GM20431 (cell line): ENCODE data around the gene VMP1.
"Not testable (repeated sequence)": the region's sequence is repeated elsewhere in the genome, so short reads cannot be mapped to it uniquely, and the experiment has no call there.

ENCODE experiments used
- in situ Hi-C: fragments of 300-500 bp; cut with MseI, MboI; formaldehyde crosslinking; loops from one replicate; pipeline ENCODE4 v1.15.0; 2020; ENCODE audit warnings: low sequenced_read_pairs; ENCODE audit not compliant: unreplicated experiment

Gene VMP1

DNA sequence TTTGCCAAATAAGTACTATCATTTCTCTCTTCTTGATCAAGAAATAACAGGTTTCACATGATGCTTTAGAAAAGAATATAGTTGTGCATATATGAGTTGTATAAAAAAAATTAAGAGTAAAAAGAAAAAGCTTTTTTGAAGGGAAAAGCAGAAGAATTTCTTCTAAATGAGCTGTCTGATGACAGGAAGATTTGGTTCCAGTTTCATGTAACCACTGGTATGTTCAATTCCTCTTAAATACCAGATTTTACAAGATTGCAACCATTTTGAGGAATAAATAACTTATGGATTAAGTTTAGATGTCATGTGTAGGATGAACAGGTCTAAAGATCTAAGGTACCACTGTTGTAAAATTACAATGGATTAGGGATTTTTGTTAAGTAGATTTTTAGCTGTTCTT lies 45.0 kb downstream of the VMP1 start:
- in situ Hi-C loops, result no loop called here

- in situ Hi-C loops, result no loop called here
Observed at GRCh38 chr17:59752922-59753321, 45.5 kb downstream of the VMP1 start.

- in situ Hi-C loops, result no loop called here
Observed at GRCh38 chr17:59753522-59754467, 46.3 kb downstream of the VMP1 start.

DNA sequence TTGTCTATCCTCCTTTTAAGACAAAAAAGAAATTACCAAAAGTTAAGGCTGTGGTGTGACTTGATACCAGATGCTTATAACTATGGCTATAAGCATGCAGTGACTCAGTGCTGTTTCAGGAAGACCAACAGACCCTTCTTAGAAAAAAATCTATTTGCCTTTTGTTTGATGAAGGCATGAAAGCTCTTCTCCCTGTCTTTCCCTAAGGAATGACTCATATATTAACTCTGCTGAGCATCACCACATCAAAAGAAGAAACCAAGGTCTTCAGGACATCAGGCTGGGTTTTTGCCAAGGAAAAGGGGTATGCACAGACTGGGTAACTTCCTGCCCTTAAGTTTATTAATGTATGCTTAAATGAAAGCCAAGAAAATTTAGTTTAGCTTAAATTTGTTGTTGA lies 47.1 kb downstream of the VMP1 start:
- in situ Hi-C loops, result no loop called here

- in situ Hi-C loops, result not testable (repeated sequence)
Observed at GRCh38 chr17:59755069-59755468, 47.6 kb downstream of the VMP1 start.

GRCh38 chr17:59756236-59756818 lies 48.9 kb downstream of the VMP1 start:
- in situ Hi-C loops, result no loop called here

- in situ Hi-C loops, result no loop called here
Observed at GRCh38 chr17:59757043-59757442, 49.6 kb downstream of the VMP1 start.

- in situ Hi-C loops, result no loop called here
Observed at GRCh38 chr17:59757470-59757869, 50.0 kb downstream of the VMP1 start.

DNA sequence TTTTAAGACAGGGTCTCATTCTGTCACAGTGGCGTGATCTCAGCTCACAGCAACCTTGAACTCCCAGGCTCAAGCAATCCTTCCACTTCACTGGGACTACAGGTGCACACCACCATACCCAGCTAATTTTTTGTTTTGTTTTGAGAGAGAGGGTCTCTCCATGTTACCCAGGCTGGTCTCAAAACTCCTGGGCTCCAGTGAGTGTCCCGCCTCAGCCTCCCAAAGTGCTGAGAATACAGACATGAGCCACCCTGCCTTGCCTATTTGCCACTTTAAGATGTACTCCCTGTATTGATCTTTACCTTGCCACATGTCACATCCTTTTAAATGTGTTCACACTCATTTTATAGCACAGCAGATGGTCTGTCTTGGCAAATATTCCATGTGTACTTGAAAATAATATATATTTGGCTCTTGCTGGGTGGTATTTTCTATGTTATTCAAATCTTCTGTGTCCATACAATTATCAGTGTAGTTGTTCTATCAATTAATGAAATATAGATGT lies 50.5 kb downstream of the VMP1 start:
- in situ Hi-C loops, result no loop called here

- in situ Hi-C loops, result not testable (repeated sequence)
Observed at GRCh38 chr17:59758998-59759651, 51.7 kb downstream of the VMP1 start.

DNA sequence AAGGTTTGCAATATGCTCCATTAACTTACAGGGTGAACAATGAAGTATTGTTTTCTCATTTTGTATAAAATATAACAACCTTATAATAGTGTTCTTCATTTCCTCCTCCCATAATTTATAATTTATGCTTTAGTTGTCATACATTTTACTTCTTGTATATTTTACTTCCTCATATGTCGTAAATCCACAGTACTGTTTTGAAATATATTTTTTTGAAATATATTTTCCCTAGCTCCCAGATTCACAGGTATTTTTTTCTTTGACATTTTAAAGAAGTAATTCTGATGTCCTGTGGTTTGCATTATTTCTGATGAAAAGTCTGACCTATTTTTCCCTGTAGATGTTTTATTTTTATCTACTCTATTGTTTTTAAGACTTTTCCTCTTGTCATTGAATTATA lies 52.7 kb downstream of the VMP1 start:
- in situ Hi-C loops, result no loop called here

DNA sequence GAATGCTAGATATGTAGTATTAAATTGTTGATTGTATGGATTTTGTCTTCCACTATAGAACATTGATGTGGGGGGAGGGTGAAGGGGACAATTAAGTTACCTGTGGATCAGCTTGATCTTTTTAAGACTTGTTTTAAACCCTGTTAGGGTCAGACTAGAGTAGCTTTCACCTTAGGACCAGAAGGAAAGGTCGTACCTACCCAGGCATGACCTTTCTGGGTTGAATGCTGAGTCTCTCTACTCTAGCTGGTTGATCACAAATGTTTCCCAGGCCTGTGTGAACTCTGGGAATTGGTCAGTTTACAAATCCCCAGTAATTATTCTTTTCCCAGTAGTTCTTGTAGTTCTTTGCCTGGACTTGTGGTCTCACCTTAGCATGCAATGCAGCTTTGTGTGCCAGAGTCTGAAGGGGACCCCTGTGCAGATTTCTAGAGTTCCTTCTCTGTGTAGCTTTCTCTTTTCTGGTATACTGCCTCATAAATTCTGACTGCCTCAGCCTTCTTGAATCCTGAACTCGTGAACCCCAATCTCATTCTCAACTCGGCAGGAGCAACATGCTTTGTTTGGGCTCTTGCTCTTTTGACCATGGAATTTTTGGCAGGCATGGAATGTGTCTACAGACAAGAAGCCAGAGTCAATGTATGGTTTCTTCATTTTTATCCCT lies 54.1 kb downstream of the VMP1 start:
- in situ Hi-C loops, result no loop called here

DNA sequence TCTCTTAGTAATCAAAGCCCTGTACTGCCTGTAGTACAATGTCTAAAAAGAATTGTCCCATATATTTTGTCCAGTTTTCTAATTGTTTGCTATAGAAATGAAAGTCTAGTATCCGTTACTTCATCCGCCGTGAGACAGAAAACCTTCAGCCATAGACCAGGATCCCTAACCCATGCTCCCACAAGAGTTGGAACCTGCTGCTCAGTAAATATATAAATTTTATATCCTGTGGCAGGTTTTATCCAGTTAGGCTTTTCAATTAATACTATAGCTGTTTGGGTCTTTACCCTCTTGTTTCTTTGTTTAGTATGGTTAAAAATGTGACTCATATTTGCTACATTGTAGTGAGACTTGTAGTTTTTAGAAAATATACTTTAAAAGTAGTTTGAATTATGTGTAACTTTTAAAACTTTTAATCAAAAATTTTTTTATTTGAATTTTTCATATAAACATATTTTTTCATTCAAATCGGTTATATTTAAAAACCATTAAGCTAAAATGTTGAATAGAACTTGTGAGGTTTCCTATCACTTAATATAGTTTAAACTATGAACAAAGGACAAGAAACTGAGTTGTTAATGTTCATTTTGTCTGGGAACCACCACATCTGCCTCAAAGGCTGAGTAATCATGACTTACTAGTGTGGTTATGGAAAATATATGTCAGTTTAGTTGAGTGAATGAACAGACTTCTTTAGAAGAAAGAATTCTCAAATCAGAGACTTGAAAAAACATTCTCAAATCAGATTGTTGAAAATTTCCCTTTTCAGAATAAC lies 54.8 kb downstream of the VMP1 start:
- in situ Hi-C loops, result no loop called here

GRCh38 chr17:59762824-59763374 lies 55.4 kb downstream of the VMP1 start:
- in situ Hi-C loops, result no loop called here

GRCh38 chr17:59763861-59764260 lies 56.4 kb downstream of the VMP1 start:
- in situ Hi-C loops, result no loop called here

GRCh38 chr17:59764292-59764741 lies 56.9 kb downstream of the VMP1 start:
- in situ Hi-C loops, result no loop called here

DNA sequence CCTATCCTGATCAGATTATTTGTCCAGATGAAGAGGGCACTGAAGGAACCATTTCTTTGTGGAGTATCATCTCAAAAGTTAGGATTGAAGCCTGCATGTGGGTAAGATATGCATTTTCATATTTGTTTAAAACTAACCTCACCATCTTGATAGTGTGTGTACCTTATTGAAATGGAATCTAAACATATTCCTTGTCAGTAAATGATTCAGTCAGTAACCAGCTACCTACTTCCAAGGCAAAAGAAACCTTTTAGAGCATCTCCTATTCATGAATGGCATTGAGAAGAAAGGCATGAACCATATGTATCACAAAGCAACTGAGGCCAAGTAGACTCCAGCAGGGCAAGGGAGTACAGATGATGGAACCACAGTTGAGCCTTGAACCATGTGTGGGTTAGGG lies 57.6 kb downstream of the VMP1 start:
- in situ Hi-C loops, result no loop called here

- in situ Hi-C loops, result no loop called here
Observed at GRCh38 chr17:59766491-59766890, 59.0 kb downstream of the VMP1 start.

DNA sequence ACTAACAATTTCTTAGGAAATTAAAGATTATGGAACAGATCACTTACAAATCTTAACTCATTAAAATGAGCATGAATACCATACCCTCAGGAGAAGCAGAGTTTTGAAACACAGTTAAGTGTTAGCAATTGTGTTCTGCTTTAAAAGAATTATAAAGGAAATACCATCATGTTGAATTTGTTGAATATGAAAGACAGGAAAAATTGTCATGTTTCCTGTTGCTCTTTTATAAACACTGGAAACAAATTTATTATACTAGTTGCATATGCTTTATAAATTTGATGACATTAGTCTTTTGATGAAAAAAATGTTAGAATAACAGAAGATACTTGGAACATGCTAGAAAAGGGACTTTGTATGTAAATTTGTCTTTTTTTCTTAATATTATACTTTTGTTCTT lies 59.7 kb downstream of the VMP1 start:
- in situ Hi-C loops, result no loop called here
